Erythroblast (primary cell): ENCODE results near the gene NLN.

Source experiments
- GATA1 ChIP-seq: IDR thresholded peaks from 2 replicates; pipeline ENCODE4 v1.6.1; 2011; ENCODE audit warnings: low read depth, mild to moderate bottlenecking, control low read depth, low read length, moderate library complexity
- POLR2A ChIP-seq: IDR thresholded peaks from 2 replicates; pipeline ENCODE4 v1.6.1; 2011; ENCODE audit warnings: mild to moderate bottlenecking, low read length

DNA sequence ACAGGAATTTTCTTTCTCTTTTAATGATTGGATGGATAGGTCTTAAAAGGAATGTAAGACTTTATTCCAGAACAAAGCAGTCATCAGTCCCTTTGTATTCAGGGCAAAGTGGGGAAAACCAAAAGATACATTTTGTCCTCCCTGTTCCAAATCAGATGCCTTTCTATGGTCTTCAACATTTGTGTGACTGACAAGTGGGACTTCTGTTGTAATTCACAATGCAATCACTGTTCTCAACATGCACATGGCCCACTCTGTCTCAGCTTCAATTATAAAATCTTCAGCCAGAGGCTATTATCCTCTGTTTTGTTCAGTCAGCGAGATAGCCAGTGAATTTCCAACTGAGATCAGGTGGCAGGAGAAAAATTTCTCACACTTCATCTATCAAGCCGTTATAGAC lies 108.9 kb downstream of the NLN start:
- TF ChIP-seq POLR2A: no peak
- TF ChIP-seq GATA1: no peak
